CD4-positive, alpha-beta T cell treated with Interleukin-10 for 1 hour (primary cell): ENCODE results near the gene FTCD.
"Not testable (repeated sequence)": the region's sequence is repeated elsewhere in the genome, so short reads cannot be mapped to it uniquely, and the experiment has no call there.

Source experiments
- DNase-seq: peaks from one replicate; pipeline ENCODE4 v3.0.0-alpha.2; 2020

Gene FTCD, protein sequence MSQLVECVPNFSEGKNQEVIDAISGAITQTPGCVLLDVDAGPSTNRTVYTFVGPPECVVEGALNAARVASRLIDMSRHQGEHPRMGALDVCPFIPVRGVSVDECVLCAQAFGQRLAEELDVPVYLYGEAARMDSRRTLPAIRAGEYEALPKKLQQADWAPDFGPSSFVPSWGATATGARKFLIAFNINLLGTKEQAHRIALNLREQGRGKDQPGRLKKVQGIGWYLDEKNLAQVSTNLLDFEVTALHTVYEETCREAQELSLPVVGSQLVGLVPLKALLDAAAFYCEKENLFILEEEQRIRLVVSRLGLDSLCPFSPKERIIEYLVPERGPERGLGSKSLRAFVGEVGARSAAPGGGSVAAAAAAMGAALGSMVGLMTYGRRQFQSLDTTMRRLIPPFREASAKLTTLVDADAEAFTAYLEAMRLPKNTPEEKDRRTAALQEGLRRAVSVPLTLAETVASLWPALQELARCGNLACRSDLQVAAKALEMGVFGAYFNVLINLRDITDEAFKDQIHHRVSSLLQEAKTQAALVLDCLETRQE

GRCh38 chr21:46155514-46156377, at the start of gene FTCD:
Gene FTCD, minus strand, starts transcription at chr21:46155579. Its CDS starts 56 bp downstream, at chr21:46155523.
- no peak for DNase-seq

- no peak for DNase-seq
Observed at GRCh38 chr21:46205166-46205565, 49.8 kb upstream of the FTCD start.

GRCh38 chr21:46203203-46203600, 47.8 kb upstream of the FTCD start:
- no peak for DNase-seq

- no peak for DNase-seq
Observed at GRCh38 chr21:46202592-46203202, 47.3 kb upstream of the FTCD start.

GRCh38 chr21:46200877-46201803, 45.8 kb upstream of the FTCD start:
- DNase-seq, result not testable (repeated sequence)

- no peak for DNase-seq
Observed at GRCh38 chr21:46199436-46200373, 44.3 kb upstream of the FTCD start.

GRCh38 chr21:46196733-46197132, 41.4 kb upstream of the FTCD start:
- DNase-seq, result no peak

GRCh38 chr21:46195595-46196195, 40.3 kb upstream of the FTCD start:
- no peak for DNase-seq

- DNase-seq, result no peak
Observed at GRCh38 chr21:46194374-46195334, 39.3 kb upstream of the FTCD start.

DNA sequence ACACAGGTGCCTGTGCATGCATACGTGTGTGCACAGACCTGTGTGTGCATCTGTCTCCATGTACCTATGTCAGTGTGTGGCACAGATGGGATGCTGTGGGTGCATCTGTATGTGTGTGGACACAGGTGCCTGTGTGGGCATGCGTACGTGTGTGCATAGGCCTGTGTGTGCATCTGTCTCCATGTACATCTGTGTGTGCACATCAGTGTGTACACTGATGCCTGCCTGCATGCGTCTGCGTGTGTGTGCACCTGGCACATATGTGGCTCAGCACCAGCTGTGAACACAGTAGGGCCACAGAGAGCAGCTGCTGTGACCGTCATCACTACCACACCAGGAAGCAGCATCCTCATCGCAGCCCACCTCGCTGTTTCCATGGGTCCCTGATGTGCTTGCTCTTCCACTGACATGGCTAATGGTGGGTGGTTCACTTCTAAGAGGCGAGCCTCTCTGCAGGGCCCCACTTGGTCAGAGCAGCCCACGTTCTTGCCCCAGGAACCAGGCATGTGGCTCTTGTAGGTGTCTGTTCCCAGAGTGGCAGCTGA, 38.5 kb upstream of the FTCD start:
- no peak for DNase-seq

GRCh38 chr21:46191686-46192575, 36.6 kb upstream of the FTCD start:
- DNase-seq, result no peak

DNA sequence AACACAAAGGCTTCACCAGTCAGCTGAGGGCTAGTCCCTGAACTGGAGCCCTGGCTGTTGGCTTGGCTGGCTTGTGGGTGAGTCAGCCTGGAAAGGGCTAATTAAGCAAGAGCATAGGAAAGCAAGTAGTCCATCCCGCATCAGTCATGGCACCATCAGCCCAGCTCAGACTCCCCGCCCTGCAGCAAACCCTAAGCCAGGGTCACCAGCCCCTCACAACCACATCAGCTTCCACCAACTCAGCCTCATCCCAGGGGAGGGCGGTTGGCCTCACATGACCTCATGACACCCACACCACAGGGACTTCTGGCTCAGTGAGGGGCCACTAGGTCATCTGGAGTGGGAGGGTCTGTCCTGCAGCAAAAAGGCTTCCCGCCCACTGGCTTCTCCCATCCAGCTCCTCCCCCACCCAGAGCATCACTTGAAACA, 35.9 kb upstream of the FTCD start:
- DNase-seq, result no peak

DNA sequence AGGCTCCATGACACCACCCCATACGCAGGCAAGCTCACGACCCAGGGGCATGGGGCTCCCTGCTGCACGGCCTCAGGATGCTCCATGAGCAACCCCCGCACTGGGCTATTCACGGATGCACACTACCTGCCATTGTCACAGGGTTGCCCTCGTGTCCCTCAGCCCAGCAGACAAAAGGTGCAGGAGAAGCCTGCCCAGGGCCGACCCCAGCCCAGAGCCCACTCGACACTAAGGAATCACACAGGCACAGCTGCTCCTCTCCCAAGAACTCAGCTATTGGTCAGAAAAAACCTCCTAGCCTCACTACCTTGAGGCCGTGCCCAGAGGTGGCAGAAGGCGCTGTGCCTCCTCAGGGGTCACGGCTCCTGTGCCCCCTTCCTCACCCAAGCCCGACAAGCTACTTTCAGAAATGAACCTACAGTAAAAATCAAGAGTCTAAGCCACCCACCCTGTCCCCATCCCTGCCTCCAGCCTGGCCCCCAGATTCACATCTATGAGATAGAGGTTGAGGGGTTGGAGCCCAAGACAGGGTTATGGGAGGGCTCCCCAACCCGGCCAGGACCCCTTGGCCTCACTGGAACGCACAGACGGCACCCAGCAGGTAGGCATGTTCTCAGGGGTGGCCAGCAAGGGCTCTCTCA, 35.2 kb upstream of the FTCD start:
- no peak for DNase-seq

GRCh38 chr21:46189959-46190490, 34.6 kb upstream of the FTCD start:
- no peak for DNase-seq

- DNase-seq, result no peak
Observed at GRCh38 chr21:46189213-46189958, 34.0 kb upstream of the FTCD start.
